ENCODE data around the gene CNNM3. TPM values are rescaled to one million over a fixed set of nuclear protein-coding genes. Genes with fewer than 3 reads are reported as not detected.
A peak's percentile ranks its signal among the peaks of the same experiment; 100 is the strongest.

The CNNM3 gene
- total and polyA plus RNA-seq, 2 experiments from 2014 or later: 0.98 to 5.0 TPM

- no peak overlapping the region for H3K9ac ChIP-seq
- H2AFZ ChIP-seq: no peak overlapping the region
- DNase-seq: peak; percentile 14
- H3K27ac ChIP-seq: no peak overlapping the region
- H3K4me2 ChIP-seq (ENCODE audit: unreplicated experiment): no peak overlapping the region
- no peaks in the 10 kb centered on the region for H3K36me3 ChIP-seq (ENCODE audit: low read depth)
- H3K4me3 ChIP-seq: no peak overlapping the region
- H3K9me3 ChIP-seq (ENCODE audit: low read depth): no peaks in the 10 kb centered on the region
- no peaks in the 10 kb centered on the region for H3K79me2 ChIP-seq (ENCODE audit: insufficient read depth)
- no peaks in the 10 kb centered on the region for H4K20me1 ChIP-seq (ENCODE audit: insufficient read depth)
- H3K27me3 ChIP-seq (replicated peaks; ENCODE audit: insufficient read depth): no peaks in the 10 kb centered on the region
- WGBS, 2 experiments (ENCODE audit: low coverage in 1 of 2, low lambda C conversion rate in 2 of 2, missing lambda C conversion rate in 2 of 2): 0% methylated on average over 1 of the region's 1 CpG
- H3K9me2 ChIP-seq (ENCODE audit: insufficient read depth): no peaks in the 10 kb centered on the region
- H3K4me1 ChIP-seq (ENCODE audit: insufficient read depth): no peaks in the 10 kb centered on the region
- no peaks in the 10 kb centered on the region for H3F3A ChIP-seq (ENCODE audit: insufficient read depth)
- no peak for TF ChIP-seq EZH2 (IDR thresholded peaks at IDR 0.05; ENCODE audit: insufficient read depth, poor library complexity, severe bottlenecking)
- TF ChIP-seq EZH2phosphoT487 (IDR thresholded peaks at IDR 0.05; ENCODE audit: insufficient read depth, low read depth): no peak
- in situ Hi-C loops (cut with MboI): no loop called here
These were observed 40.9 kb upstream of the CNNM3 start for GRCh38 chr2:96775160-96775559.

GRCh38 chr2:96783388-96783787 is 32.7 kb upstream of the CNNM3 start:
- Histone ChIP-seq H3K4me3 (no peak overlapping the region), H3K9me2 (ENCODE audit: insufficient read depth) (no peaks in the 10 kb centered on the region), H3K9me3 (ENCODE audit: low read depth) (no peaks in the 10 kb centered on the region), H3F3A (ENCODE audit: insufficient read depth) (peaks cover 18% of the 10 kb centered on the region), H4K20me1 (ENCODE audit: insufficient read depth) (no peaks in the 10 kb centered on the region), H3K36me3 (ENCODE audit: low read depth) (no peaks in the 10 kb centered on the region), H2AFZ (no peak overlapping the region), H3K4me1 (ENCODE audit: insufficient read depth) (peaks cover 13% of the 10 kb centered on the region), H3K27me3 (replicated peaks; ENCODE audit: insufficient read depth) (no peaks in the 10 kb centered on the region), H3K27ac (no peak overlapping the region), H3K4me2 (ENCODE audit: unreplicated experiment) (no peak overlapping the region), H3K79me2 (ENCODE audit: insufficient read depth) (no peaks in the 10 kb centered on the region), H3K9ac (no peak overlapping the region)
- no peak for DNase-seq
- in situ Hi-C loops (cut with MboI): no loop called here
- WGBS, 2 experiments (ENCODE audit: low coverage in 1 of 2, low lambda C conversion rate in 2 of 2, missing lambda C conversion rate in 2 of 2): 80 to 85% methylated on average over 4 of the region's 4 CpGs
- TF ChIP-seq EZH2 (IDR thresholded peaks at IDR 0.05; ENCODE audit: insufficient read depth, poor library complexity, severe bottlenecking) (no peak), EZH2phosphoT487 (IDR thresholded peaks at IDR 0.05; ENCODE audit: insufficient read depth, low read depth) (no peak)

GRCh38 chr2:96787411-96787810 is 28.7 kb upstream of the CNNM3 start:
- H3K9ac ChIP-seq: no peak overlapping the region
- DNase-seq: no peak
- no peaks in the 10 kb centered on the region for H3K9me2 ChIP-seq (ENCODE audit: insufficient read depth)
- H4K20me1 ChIP-seq (ENCODE audit: insufficient read depth): no peaks in the 10 kb centered on the region
- TF ChIP-seq EZH2 (IDR thresholded peaks at IDR 0.05; ENCODE audit: insufficient read depth, poor library complexity, severe bottlenecking) (no peak), EZH2phosphoT487 (IDR thresholded peaks at IDR 0.05; ENCODE audit: insufficient read depth, low read depth) (no peak)
- no peak overlapping the region for H3K4me3 ChIP-seq
- peak overlapping the region; percentile 45 for H3K4me2 ChIP-seq (ENCODE audit: unreplicated experiment)
- no peak overlapping the region for H3K27ac ChIP-seq
- no peaks in the 10 kb centered on the region for H3K27me3 ChIP-seq (replicated peaks; ENCODE audit: insufficient read depth)
- H3K9me3 ChIP-seq (ENCODE audit: low read depth): no peaks in the 10 kb centered on the region
- H3K79me2 ChIP-seq (ENCODE audit: insufficient read depth): no peaks in the 10 kb centered on the region
- 96 to 99% methylated on average over 3 of the region's 3 CpGs for WGBS, 2 experiments (ENCODE audit: low coverage in 1 of 2, low lambda C conversion rate in 2 of 2, missing lambda C conversion rate in 2 of 2)
- peaks cover 18% of the 10 kb centered on the region for H3F3A ChIP-seq (ENCODE audit: insufficient read depth)
- in situ Hi-C loops (cut with MboI): no loop called here
- no peak overlapping the region for H2AFZ ChIP-seq
- H3K36me3 ChIP-seq (ENCODE audit: low read depth): no peaks in the 10 kb centered on the region
- H3K4me1 ChIP-seq (ENCODE audit: insufficient read depth): peaks cover 13% of the 10 kb centered on the region

- Histone ChIP-seq H3K9me2 (ENCODE audit: insufficient read depth) (no peaks in the 10 kb centered on the region), H3F3A (ENCODE audit: insufficient read depth) (peaks cover 18% of the 10 kb centered on the region), H3K9ac (no peak overlapping the region), H3K36me3 (ENCODE audit: low read depth) (no peaks in the 10 kb centered on the region), H3K9me3 (ENCODE audit: low read depth) (no peaks in the 10 kb centered on the region), H3K27me3 (replicated peaks; ENCODE audit: insufficient read depth) (no peaks in the 10 kb centered on the region), H3K4me1 (ENCODE audit: insufficient read depth) (peaks cover 13% of the 10 kb centered on the region), H3K27ac (no peak overlapping the region), H3K4me2 (ENCODE audit: unreplicated experiment) (no peak overlapping the region), H3K4me3 (no peak overlapping the region), H2AFZ (no peak overlapping the region), H3K79me2 (ENCODE audit: insufficient read depth) (no peaks in the 10 kb centered on the region), H4K20me1 (ENCODE audit: insufficient read depth) (no peaks in the 10 kb centered on the region)
- 74 to 75% methylated on average over 17 of the region's 17 CpGs for WGBS, 2 experiments (ENCODE audit: low coverage in 1 of 2, low lambda C conversion rate in 2 of 2, missing lambda C conversion rate in 2 of 2)
- in situ Hi-C loops (cut with MboI): no loop called here
- DNase-seq: peak; percentile 37
- no peak for TF ChIP-seq EZH2 (IDR thresholded peaks at IDR 0.05; ENCODE audit: insufficient read depth, poor library complexity, severe bottlenecking)
- TF ChIP-seq EZH2phosphoT487 (IDR thresholded peaks at IDR 0.05; ENCODE audit: insufficient read depth, low read depth): no peak
These were observed 27.4 kb upstream of the CNNM3 start for GRCh38 chr2:96788442-96789244.
